HEK293 (cell line): ENCODE measurements around the gene ICAM4.

Experiments
- ATF2 ChIP-seq: fragments of 450-650 bp; formaldehyde crosslinking; IDR thresholded peaks from 2 replicates; pipeline ENCODE4 v1.5.1; 2016; ENCODE audit warnings: missing biosample characterization, missing genetic modification characterization, low read depth
- ELK4 ChIP-seq: IDR thresholded peaks from 2 replicates; pipeline ENCODE4 v1.6.1; 2011; ENCODE audit warnings: mild to moderate bottlenecking, low read depth, low read length, borderline replicate concordance
- GLIS1 ChIP-seq: fragments of 450-650 bp; formaldehyde crosslinking; IDR thresholded peaks from 2 replicates; pipeline ENCODE4 v1.5.1; 2016; ENCODE audit warnings: missing biosample characterization, missing genetic modification characterization
- GLIS2 ChIP-seq: fragments of 450-650 bp; formaldehyde crosslinking; IDR thresholded peaks from 2 replicates; pipeline ENCODE4 v1.5.1; 2016; ENCODE audit warnings: missing biosample characterization, missing genetic modification characterization
- KLF10 ChIP-seq: fragments of 450-650 bp; IDR thresholded peaks from 2 replicates; pipeline ENCODE4 v1.5.1; 2018; ENCODE audit warnings: missing biosample characterization, mild to moderate bottlenecking, missing genetic modification characterization
- MYNN ChIP-seq: fragments of 450-650 bp; formaldehyde crosslinking; IDR thresholded peaks from 2 replicates; pipeline ENCODE4 v1.5.1; 2016; ENCODE audit warnings: missing biosample characterization, missing genetic modification characterization, borderline replicate concordance
- PATZ1 ChIP-seq: fragments of 450-650 bp; formaldehyde crosslinking; IDR thresholded peaks from 2 replicates; pipeline ENCODE4 v1.5.1; 2016; ENCODE audit warnings: missing biosample characterization, missing genetic modification characterization
- PRDM10 ChIP-seq: fragments of 450-650 bp; formaldehyde crosslinking; IDR thresholded peaks from 2 replicates; pipeline ENCODE4 v1.5.1; 2016; ENCODE audit warnings: missing biosample characterization, missing genetic modification characterization
- SP2 ChIP-seq: fragments of 450-650 bp; formaldehyde crosslinking; IDR thresholded peaks from 2 replicates; pipeline ENCODE4 v1.5.1; 2016; ENCODE audit warnings: missing biosample characterization, missing genetic modification characterization
- SP7 ChIP-seq: fragments of 450-650 bp; formaldehyde crosslinking; IDR thresholded peaks from 2 replicates; pipeline ENCODE4 v1.5.1; 2016; ENCODE audit warnings: missing biosample characterization, missing genetic modification characterization
- ZFHX2 ChIP-seq: fragments of 450-650 bp; formaldehyde crosslinking; conservative IDR thresholded peaks from 2 replicates; pipeline ENCODE4 v1.5.1; 2016; ENCODE audit warnings: missing biosample characterization, missing genetic modification characterization
- ZNF121 ChIP-seq: fragments of 450-650 bp; formaldehyde crosslinking; IDR thresholded peaks from 2 replicates; pipeline ENCODE4 v1.5.1; 2016; ENCODE audit warnings: missing biosample characterization, missing genetic modification characterization
- ZNF148 ChIP-seq: fragments of 450-650 bp; formaldehyde crosslinking; IDR thresholded peaks from 2 replicates; pipeline ENCODE4 v1.5.0; 2017; ENCODE audit warnings: missing biosample characterization, missing genetic modification characterization, borderline replicate concordance
- ZNF16 ChIP-seq: fragments of 450-650 bp; formaldehyde crosslinking; IDR thresholded peaks from 2 replicates; pipeline ENCODE4 v1.5.1; 2016; ENCODE audit warnings: low read depth, missing biosample characterization, missing genetic modification characterization
- ZNF26 ChIP-seq: fragments of 450-650 bp; formaldehyde crosslinking; IDR thresholded peaks from 2 replicates; pipeline ENCODE4 v1.5.1; 2016; ENCODE audit warnings: missing biosample characterization, missing genetic modification characterization
- ZNF274 ChIP-seq, 2 experiments: fragments of 200-500 bp in 1 of 2; fragments of 450-650 bp in 1 of 2; sonication (Bioruptor generic) in 1 of 2; formaldehyde crosslinking in 1 of 2; IDR thresholded peaks; 2 replicates each; pipeline versions ENCODE4 v1.5.1 to v1.6.1; 2014 to 2016; ENCODE audit warnings: borderline replicate concordance in 1 of 2, inconsistent platforms in 1 of 2, low read length in 1 of 2, missing biosample characterization in 1 of 2, missing genetic modification characterization in 1 of 2
- ZNF398 ChIP-seq: fragments of 450-650 bp; formaldehyde crosslinking; IDR thresholded peaks from 2 replicates; pipeline ENCODE4 v1.5.1; 2017; ENCODE audit warnings: missing biosample characterization, missing genetic modification characterization
- ZNF560 ChIP-seq: fragments of 450-650 bp; formaldehyde crosslinking; IDR thresholded peaks from 2 replicates; pipeline ENCODE4 v1.5.1; 2017; ENCODE audit warnings: missing biosample characterization, missing genetic modification characterization, borderline replicate concordance
- ZNF623 ChIP-seq: fragments of 450-650 bp; formaldehyde crosslinking; IDR thresholded peaks from 2 replicates; pipeline ENCODE4 v1.5.1; 2016; ENCODE audit warnings: missing biosample characterization, missing genetic modification characterization
- ZNF843 ChIP-seq: fragments of 450-650 bp; formaldehyde crosslinking; IDR thresholded peaks from 2 replicates; pipeline ENCODE4 v1.5.1; 2016; ENCODE audit warnings: missing biosample characterization, missing genetic modification characterization
- ZXDB ChIP-seq: fragments of 450-650 bp; formaldehyde crosslinking; IDR thresholded peaks from 2 replicates; pipeline ENCODE4 v1.5.1; 2016; ENCODE audit warnings: missing biosample characterization, missing genetic modification characterization

The ICAM4 gene

GRCh38 chr19:10292206-10292788 lies 5.5 kb downstream of the ICAM4 start (continued):
- TF ChIP-seq PRDM10 (tag by site-specific recombination) (no peak), SP7 (tag by site-specific recombination) (no peak), ZNF148 (tag by site-specific recombination) (no peak), ATF2 (tag by site-specific recombination) (no peak), ZNF398 (tag by site-specific recombination) (no peak), SP2 (tag by site-specific recombination) (peak; percentile 95), GLIS2 (tag by site-specific recombination) (peak; percentile 45), ZNF843 (tag by site-specific recombination) (no peak), ZFHX2 (tag by site-specific recombination) (peak; percentile 77), ZNF16 (tag by site-specific recombination) (no peak), PATZ1 (peak; percentile 83), ZNF26 (tag by site-specific recombination) (no peak), ELK4 (no peak), KLF10 (tag by site-specific recombination) (peak; percentile 60; the same call in 1 of the 2 replicates), MYNN (tag by site-specific recombination) (no peak), ZNF623 (no peak), ZNF121 (tag by site-specific recombination) (no peak), GLIS1 (tag by site-specific recombination) (peak; percentile 96), ZNF274 (IDR thresholded peaks at IDR 0.05; ENCODE audit: low read length) (no peak), ZNF274 (tag by site-specific recombination; IDR thresholded peaks at IDR 0.05; ENCODE audit: borderline replicate concordance) (no peak), ZXDB (no peak), ZNF560 (no peak)
- TF ChIP-seq, all 188 proteins: peak for 15
